Measurements from ENCODE around the gene SYK. TPM values are rescaled to one million over a fixed set of nuclear protein-coding genes. Genes with fewer than 3 reads are reported as not detected.

The SYK gene
- polyA plus RNA-seq, 3 donors: 51.1 to 186 (median 177) TPM

DNA sequence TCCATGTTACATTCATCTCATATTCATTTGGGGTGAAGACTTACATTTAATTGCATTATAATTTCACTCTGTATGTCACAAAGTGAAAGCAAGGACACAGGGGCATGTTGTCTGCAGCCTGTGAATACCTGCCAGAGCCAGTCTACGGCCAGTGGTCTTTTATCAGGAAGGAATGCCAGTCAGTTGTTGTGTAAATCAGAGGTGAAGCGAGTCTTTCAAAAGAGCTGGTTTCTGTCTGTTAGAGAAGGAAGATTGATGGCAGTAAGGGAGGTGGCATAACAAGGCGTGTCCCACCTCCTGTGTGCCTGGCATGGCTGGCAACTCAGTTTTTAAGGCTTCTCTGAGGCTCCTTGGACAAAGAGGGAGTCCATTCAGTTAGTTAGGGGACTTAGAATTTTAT is 18.1 kb upstream of the SYK start:
- no peak overlapping the region for H3K9ac ChIP-seq (ENCODE audit: insufficient read depth, low read length, poor library complexity, severe bottlenecking)
- intact Hi-C loops (cut with micrococcal nuclease): no loop called here
- H4K20me1 ChIP-seq (ENCODE audit: insufficient read depth, low read length): no peaks in the 10 kb centered on the region
- no peak for DNase-seq
- Mint-ChIP-seq H3K27me3 (ENCODE audit: low read depth in 3 of 3) (peaks cover 0 to 2% (median 1%) of the 10 kb centered on the region in 3 donors), H3K27ac (peak overlapping the region in 2 of 7 donors; percentile 24 to 66), H3K9me3 (no peaks in the 10 kb centered on the region), H3K4me1 (peaks cover 22% of the 10 kb centered on the region), H3K36me3 (no peaks in the 10 kb centered on the region), H3K4me3 (no peak overlapping the region)
- H3K9me3 ChIP-seq (replicated peaks in 1 of 2; ENCODE audit: control insufficient read depth in 1 of 2, insufficient read depth in 1 of 2, low read length in 2 of 2): no peaks in the 10 kb centered on the region
- H3K4me1 ChIP-seq (ENCODE audit: control insufficient read depth in 1 of 2, insufficient read depth in 2 of 2, low read length in 2 of 2): peaks cover 8 to 28% of the 10 kb centered on the region in 2 donors
- H3K79me2 ChIP-seq (ENCODE audit: insufficient read depth, low read length): no peaks in the 10 kb centered on the region
- 30% methylated on average over 3 of the region's 3 CpGs for whole genome bisulfite sequencing (ENCODE audit: insufficient coverage)
- no peak overlapping the region for H3K4me3 ChIP-seq (replicated peaks in 1 of 3; ENCODE audit: low read depth in 2 of 3, low read length in 3 of 3)
- peak overlapping the region; percentile 44 for H2AFZ ChIP-seq (ENCODE audit: insufficient read depth, low read depth, low read length, poor library complexity, severe bottlenecking)
- H3K27ac ChIP-seq (ENCODE audit: low read depth in 1 of 2, low read length in 2 of 2): no peak overlapping the region
- TF ChIP-seq, protein P1, sequence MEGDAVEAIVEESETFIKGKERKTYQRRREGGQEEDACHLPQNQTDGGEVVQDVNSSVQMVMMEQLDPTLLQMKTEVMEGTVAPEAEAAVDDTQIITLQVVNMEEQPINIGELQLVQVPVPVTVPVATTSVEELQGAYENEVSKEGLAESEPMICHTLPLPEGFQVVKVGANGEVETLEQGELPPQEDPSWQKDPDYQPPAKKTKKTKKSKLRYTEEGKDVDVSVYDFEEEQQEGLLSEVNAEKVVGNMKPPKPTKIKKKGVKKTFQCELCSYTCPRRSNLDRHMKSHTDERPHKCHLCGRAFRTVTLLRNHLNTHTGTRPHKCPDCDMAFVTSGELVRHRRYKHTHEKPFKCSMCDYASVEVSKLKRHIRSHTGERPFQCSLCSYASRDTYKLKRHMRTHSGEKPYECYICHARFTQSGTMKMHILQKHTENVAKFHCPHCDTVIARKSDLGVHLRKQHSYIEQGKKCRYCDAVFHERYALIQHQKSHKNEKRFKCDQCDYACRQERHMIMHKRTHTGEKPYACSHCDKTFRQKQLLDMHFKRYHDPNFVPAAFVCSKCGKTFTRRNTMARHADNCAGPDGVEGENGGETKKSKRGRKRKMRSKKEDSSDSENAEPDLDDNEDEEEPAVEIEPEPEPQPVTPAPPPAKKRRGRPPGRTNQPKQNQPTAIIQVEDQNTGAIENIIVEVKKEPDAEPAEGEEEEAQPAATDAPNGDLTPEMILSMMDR (IDR thresholded peaks at IDR 0.05): no peak
- no peak overlapping the region for H3K4me2 ChIP-seq (replicated peaks; ENCODE audit: extremely low read depth, low read length, poor library complexity, severe bottlenecking)
- no peaks in the 10 kb centered on the region for H3K36me3 ChIP-seq (replicated peaks in 1 of 2; ENCODE audit: control insufficient read depth in 1 of 2, insufficient read depth in 2 of 2, low read length in 2 of 2)
- H3K27me3 ChIP-seq (ENCODE audit: control insufficient read depth in 2 of 2, insufficient read depth in 2 of 2, low read length in 2 of 2): no peaks in the 10 kb centered on the region

DNA sequence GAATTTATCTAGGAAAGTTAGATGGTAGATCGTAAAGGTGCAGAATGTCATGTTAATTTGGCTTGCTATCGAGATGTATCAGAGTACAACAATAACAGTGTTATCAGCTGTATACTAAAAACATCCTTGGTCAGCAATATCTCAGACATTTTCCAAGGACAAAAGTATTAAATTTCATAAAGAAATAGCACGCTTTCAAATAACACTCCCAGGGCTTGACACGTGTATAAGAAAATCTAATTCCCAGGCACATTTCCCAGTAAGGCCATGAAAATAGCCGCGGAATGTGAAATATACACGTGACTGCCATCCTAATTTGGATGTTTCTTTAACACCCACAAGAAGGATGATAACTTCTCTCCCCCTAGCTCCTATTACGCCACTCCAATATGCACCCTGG is 17.7 kb upstream of the SYK start:
- H3K4me1 Mint-ChIP-seq: peaks cover 26% of the 10 kb centered on the region
- H3K9me3 Mint-ChIP-seq: no peaks in the 10 kb centered on the region
- Histone ChIP-seq H3K9me3 (replicated peaks in 1 of 2; ENCODE audit: control insufficient read depth in 1 of 2, insufficient read depth in 1 of 2, low read length in 2 of 2) (no peaks in the 10 kb centered on the region), H3K9ac (ENCODE audit: insufficient read depth, low read length, poor library complexity, severe bottlenecking) (no peak overlapping the region), H3K4me1 (ENCODE audit: control insufficient read depth in 1 of 2, insufficient read depth in 2 of 2, low read length in 2 of 2) (peaks cover 12 to 32% of the 10 kb centered on the region in 2 donors), H3K79me2 (ENCODE audit: insufficient read depth, low read length) (no peaks in the 10 kb centered on the region), H4K20me1 (ENCODE audit: insufficient read depth, low read length) (no peaks in the 10 kb centered on the region), H3K4me2 (replicated peaks; ENCODE audit: extremely low read depth, low read length, poor library complexity, severe bottlenecking) (no peak overlapping the region), H3K27me3 (ENCODE audit: control insufficient read depth in 2 of 2, insufficient read depth in 2 of 2, low read length in 2 of 2) (no peaks in the 10 kb centered on the region), H3K4me3 (replicated peaks in 1 of 3; ENCODE audit: low read depth in 2 of 3, low read length in 3 of 3) (no peak overlapping the region), H2AFZ (ENCODE audit: insufficient read depth, low read depth, low read length, poor library complexity, severe bottlenecking) (peak overlapping the region; percentile 44), H3K36me3 (replicated peaks in 1 of 2; ENCODE audit: control insufficient read depth in 1 of 2, insufficient read depth in 2 of 2, low read length in 2 of 2) (no peaks in the 10 kb centered on the region), H3K27ac (ENCODE audit: low read depth in 1 of 2, low read length in 2 of 2) (no peak overlapping the region)
- no peak overlapping the region for H3K4me3 Mint-ChIP-seq
- H3K27me3 Mint-ChIP-seq (ENCODE audit: low read depth in 3 of 3): peaks cover 2 to 4% (median 2%) of the 10 kb centered on the region in 3 donors
- TF ChIP-seq, protein P1 (IDR thresholded peaks at IDR 0.05): no peak
- 83% methylated on average over 4 of the region's 8 CpGs for WGBS (ENCODE audit: insufficient coverage)
- H3K27ac Mint-ChIP-seq: no peak overlapping the region
- H3K36me3 Mint-ChIP-seq: no peaks in the 10 kb centered on the region
- intact Hi-C loops (cut with micrococcal nuclease): no loop called here
- no peak for DNase-seq

All from CD14-positive monocyte (primary cell).